Motor neuron (in vitro differentiated cells): ENCODE results near the gene TSSK6. TPM values are rescaled to one million over a fixed set of nuclear protein-coding genes. Genes with fewer than 3 reads are reported as not detected.
A peak's percentile ranks its signal among the peaks of the same experiment; 100 is the strongest.
"Not testable (repeated sequence)": the region's sequence is repeated elsewhere in the genome, so short reads cannot be mapped to it uniquely, and the experiment has no call there.

Experiments used
- ATAC-seq, 8 experiments: fragments of 200-7000 bp; cut with Tn5 transposase; replicated peaks in 6 of 8; 2 replicates each; pipeline ENCODE4 v1.8.0; 2021; ENCODE audit warnings: mild to moderate bottlenecking in 8 of 8, moderate library complexity in 8 of 8
- H3K27ac ChIP-seq, 2 donors: fragments of 250-450 bp; sonication (Bioruptor Pico); 2 replicates each; pipeline ENCODE4 v1.9.0; 2021; ENCODE audit warnings: antibody characterized with exemption in 2 of 2, mild to moderate bottlenecking in 2 of 2, moderate library complexity in 1 of 2
- H3K4me1 ChIP-seq, 2 donors: fragments of 250-450 bp; sonication (Bioruptor Pico); replicated peaks in 1 of 2; 2 replicates each; pipeline ENCODE4 v1.6.1; 2021; ENCODE audit warnings: antibody characterized with exemption in 2 of 2, mild to moderate bottlenecking in 2 of 2, moderate library complexity in 1 of 2
- H3K4me3 ChIP-seq, 5 donors: fragments of 250-450 bp; sonication (Bioruptor Pico); 2 replicates each; pipeline ENCODE4 v1.9.0; 2021; ENCODE audit warnings: antibody characterized with exemption in 5 of 5, mild to moderate bottlenecking in 5 of 5, moderate library complexity in 4 of 5
- WGBS, 10 experiments: fragments of 450-650 bp; shearing (Covaris generic); methylation state at CpG; one replicate each; pipeline ENCODE4 v1.0.0; 2022; 5-methylcytosine and 5-hydroxymethylcytosine counted together
- in situ Hi-C, 9 experiments: fragments of 400-800 bp; cut with MboI; loops; one replicate each; pipeline ENCODE4 v1.15.0; 2021; ENCODE audit warnings: low sequenced_read_pairs in 9 of 9, low pct_unique_long_range_greater_than_20kb in 2 of 9; ENCODE audit not compliant: unreplicated experiment in 9 of 9
- total RNA-seq, 8 experiments: library from RNA; unstranded; fragments of 300-600 nt; gene quantifications; 2 replicates each; pipeline versions ENCODE4 v1.2.3 to v1.2.4, GENCODE V29; 2022

Gene TSSK6
- total RNA-seq, 8 experiments from 2014 or later: 0.92 to 3.2 (median 2.0) TPM

- Histone ChIP-seq H3K4me1 (peaks cover 60 to 63% of the 10 kb centered on the region in 2 donors), H3K4me3 (no peak overlapping the region), H3K27ac (peak overlapping the region; percentile 89)
- WGBS, 10 experiments: 63 to 90% (median 82%) methylated on average over 2 to 6 of the region's 15 CpGs; no CpG with 5 or more reads in 6 of the 10 experiments
- no peak for ATAC-seq
- in situ Hi-C loops: loop anchor here in 5 of 9 experiments (25.0 kb wide), 4 partner anchors 99 to 349 kb away; partner anchors contain the start of genes MEF2B (in 1 of the 5) and TMEM161A (in 1 of the 5)
Observed at GRCh38 chr19:19486343-19487076, 28.8 kb downstream of the TSSK6 start.

DNA sequence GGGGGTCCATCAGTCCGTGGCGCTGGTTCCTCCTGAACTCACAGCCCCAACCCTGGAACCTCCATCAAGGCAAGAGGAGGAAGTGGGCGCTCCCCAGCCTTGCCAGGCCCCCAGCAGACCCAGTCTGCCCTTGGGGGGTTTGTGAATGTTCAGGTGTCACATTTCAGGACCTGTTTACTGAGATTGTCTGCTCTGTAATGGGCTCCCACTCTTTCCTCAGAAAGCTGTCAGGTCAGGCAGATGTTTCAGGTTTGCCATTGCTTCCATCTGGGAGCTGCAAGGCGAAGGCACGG lies 29.4 kb downstream of the TSSK6 start:
- Histone ChIP-seq H3K27ac (peak overlapping the region; percentile 89), H3K4me1 (peaks cover 60 to 63% of the 10 kb centered on the region in 2 donors), H3K4me3 (no peak overlapping the region)
- ATAC-seq: no peak
- WGBS, 10 experiments: 63 to 100% (median 92%) methylated on average over 2 to 3 of the region's 5 CpGs; no CpG with 5 or more reads in 7 of the 10 experiments
- in situ Hi-C loops: loop anchor here in 5 of 9 experiments (25.0 kb wide), 4 partner anchors 99 to 349 kb away; partner anchors contain the start of genes MEF2B (in 1 of the 5) and TMEM161A (in 1 of the 5)

DNA sequence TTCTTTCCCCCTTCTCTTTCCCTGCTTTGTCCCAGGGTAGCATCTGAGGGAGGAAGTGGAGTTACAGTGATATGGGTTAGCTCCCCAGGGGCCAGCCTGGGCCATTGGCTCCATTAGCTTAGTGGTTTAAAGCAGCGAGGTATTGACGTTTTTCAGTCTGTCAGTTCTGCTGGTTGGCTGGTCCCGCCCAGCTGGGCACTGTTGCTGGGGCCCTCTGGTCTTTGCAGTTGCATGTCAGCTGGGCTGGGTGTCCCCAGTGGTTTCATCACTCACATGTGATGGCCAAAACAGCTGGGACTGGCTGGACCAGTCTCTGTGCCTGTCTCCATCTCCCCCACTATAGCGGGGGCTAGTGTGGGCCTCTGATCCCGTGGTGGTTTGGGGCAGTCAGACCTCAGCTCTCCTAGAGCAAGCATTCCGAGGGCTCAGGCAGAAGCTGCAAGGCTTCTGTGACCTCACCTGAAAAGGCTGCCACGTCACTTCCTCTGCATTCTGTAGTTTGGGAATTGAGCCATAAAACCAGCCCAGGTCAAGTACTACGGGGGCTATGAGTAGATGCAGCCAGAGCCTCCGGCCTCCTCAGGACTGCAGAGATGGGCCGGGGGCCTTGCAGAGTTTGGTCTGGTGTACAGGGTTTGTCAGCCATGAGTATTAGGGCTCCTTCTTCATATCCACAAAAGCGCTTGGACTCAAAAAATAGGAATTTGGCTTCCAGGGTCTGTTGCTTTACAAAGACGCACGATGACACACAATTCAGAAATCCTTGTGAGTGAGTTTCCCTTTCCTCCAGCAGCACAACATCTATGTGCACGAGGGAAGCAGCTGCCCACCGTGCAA lies 30.0 kb downstream of the TSSK6 start:
- H3K27ac ChIP-seq: peak overlapping the region; percentile 89
- H3K4me3 ChIP-seq: no peak overlapping the region
- in situ Hi-C loops: loop anchor here in 5 of 9 experiments (25.0 kb wide), 4 partner anchors 98 to 348 kb away; partner anchors contain the start of genes MEF2B (in 1 of the 5) and TMEM161A (in 1 of the 5)
- WGBS, 10 experiments: 43 to 100% (median 78%) methylated on average over 1 to 9 of the region's 15 CpGs; no CpG with 5 or more reads in 4 of the 10 experiments
- peak in 7 of 8 experiments; percentile 13 to 54 (median 34) for ATAC-seq
- peaks cover 60 to 61% of the 10 kb centered on the region in 2 donors for H3K4me1 ChIP-seq

DNA sequence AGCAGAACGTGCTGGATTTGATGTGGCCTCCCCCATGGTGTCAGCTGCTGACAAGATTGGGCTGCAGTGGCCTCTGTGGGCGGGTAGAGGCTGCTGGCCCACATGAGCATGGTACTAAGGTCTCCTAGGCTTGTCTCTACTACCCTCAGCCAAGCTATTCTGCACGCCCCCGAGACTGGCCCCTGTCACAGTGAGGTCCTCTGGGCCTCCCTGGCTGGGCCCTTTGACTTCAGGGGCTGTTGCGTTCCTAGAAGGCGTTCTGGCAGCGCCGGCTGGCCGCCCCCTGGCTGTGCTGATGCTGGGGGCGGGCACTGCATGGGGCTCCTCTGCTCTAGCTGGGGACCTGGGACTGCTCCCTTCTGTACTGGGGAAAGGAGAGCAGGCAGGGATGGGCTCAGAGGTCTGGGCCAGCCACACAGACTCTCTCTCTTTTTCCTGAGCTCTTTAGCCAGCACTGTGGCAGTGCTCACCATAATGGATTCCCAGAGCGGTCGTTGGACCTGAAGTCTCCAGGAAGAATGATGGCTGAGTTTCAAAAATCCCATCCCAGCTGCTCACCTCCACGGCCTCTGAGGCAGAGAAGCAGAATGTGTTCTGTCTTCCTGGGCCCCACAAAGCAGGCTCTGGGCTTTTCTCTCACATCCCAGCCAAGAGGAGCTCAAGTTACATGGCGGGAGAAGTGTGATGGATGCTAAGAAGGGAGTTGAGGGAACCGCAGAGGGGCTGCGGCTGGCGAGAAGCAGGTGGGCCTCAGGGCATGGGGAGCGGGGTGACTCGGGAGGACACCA lies 32.3 kb downstream of the TSSK6 start:
- WGBS, 10 experiments: 50 to 100% (median 80%) methylated on average over 1 to 11 of the region's 19 CpGs; no CpG with 5 or more reads in 2 of the 10 experiments
- in situ Hi-C loops: loop anchor here in 5 of 9 experiments (25.0 kb wide), 4 partner anchors 96 to 346 kb away; partner anchors contain the start of genes MEF2B (in 1 of the 5) and TMEM161A (in 1 of the 5)

GRCh38 chr19:19480688-19481087 lies 34.7 kb downstream of the TSSK6 start:
- in situ Hi-C loops: loop anchor here in 5 of 9 experiments (25.0 kb wide), 4 partner anchors 93 to 343 kb away; partner anchors contain the start of genes MEF2B (in 1 of the 5) and TMEM161A (in 1 of the 5)
- no peak for ATAC-seq
- Histone ChIP-seq H3K4me1 (peaks cover 27 to 33% of the 10 kb centered on the region in 2 donors), H3K4me3 (no peak overlapping the region), H3K27ac (no peak overlapping the region)
- 50 to 100% (median 88%) methylated on average over 1 to 4 of the region's 5 CpGs; no CpG with 5 or more reads in 4 of the 10 experiments for WGBS, 10 experiments

More for the DNA sequence above, 32.3 kb downstream of the TSSK6 start:
- peak in 5 of 8 experiments; percentile 59 to 75 (median 67) for ATAC-seq
- Histone ChIP-seq H3K27ac (peak overlapping the region; percentile 64 to 74), H3K4me3 (no peak overlapping the region), H3K4me1 (peaks cover 37 to 40% of the 10 kb centered on the region in 2 donors)

DNA sequence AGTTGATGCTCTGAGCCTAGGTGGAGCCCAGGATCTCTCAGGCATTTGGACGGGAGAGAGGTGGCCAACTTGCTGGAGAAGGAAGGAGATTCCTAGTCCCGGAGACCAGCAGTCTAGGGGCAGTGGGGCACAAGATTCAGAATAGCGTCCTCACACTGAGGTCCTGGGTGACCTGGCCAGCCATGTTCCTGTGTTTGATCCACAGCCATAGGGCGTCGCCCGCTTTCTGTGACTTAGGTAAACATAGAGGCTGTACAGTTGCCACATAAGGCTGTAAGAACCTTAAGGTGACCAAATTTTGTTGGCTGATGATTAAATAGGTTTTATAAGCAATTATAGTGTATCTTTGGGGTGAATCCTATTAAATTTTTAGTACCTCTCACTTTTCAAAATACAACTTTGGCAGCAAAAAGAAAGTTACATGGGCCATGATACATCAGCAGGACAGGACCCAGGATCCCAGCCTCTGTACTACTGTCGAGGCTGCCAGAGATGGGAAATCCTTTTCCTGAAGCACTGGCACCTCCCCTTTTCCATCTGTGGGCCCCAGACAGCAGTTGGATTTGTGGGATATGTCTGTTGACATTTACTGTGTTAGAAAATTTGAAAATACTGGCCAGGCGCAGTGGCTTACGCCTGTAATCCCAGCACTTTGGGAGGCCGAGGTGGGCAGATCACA lies 37.5 kb downstream of the TSSK6 start:
- ATAC-seq: peak in 1 of 8 experiments; percentile 62
- Histone ChIP-seq H3K27ac (no peak overlapping the region), H3K4me3 (no peak overlapping the region), H3K4me1 (peaks cover 23 to 30% of the 10 kb centered on the region in 2 donors)
- 80 to 100% (median 94%) methylated on average over 2 to 6 of the region's 10 CpGs; no CpG with 5 or more reads in 3 of the 10 experiments for WGBS, 10 experiments
- in situ Hi-C loops: loop anchor here in 5 of 9 experiments (25.0 kb wide), 4 partner anchors 91 to 341 kb away; partner anchors contain the start of genes MEF2B (in 1 of the 5) and TMEM161A (in 1 of the 5)

DNA sequence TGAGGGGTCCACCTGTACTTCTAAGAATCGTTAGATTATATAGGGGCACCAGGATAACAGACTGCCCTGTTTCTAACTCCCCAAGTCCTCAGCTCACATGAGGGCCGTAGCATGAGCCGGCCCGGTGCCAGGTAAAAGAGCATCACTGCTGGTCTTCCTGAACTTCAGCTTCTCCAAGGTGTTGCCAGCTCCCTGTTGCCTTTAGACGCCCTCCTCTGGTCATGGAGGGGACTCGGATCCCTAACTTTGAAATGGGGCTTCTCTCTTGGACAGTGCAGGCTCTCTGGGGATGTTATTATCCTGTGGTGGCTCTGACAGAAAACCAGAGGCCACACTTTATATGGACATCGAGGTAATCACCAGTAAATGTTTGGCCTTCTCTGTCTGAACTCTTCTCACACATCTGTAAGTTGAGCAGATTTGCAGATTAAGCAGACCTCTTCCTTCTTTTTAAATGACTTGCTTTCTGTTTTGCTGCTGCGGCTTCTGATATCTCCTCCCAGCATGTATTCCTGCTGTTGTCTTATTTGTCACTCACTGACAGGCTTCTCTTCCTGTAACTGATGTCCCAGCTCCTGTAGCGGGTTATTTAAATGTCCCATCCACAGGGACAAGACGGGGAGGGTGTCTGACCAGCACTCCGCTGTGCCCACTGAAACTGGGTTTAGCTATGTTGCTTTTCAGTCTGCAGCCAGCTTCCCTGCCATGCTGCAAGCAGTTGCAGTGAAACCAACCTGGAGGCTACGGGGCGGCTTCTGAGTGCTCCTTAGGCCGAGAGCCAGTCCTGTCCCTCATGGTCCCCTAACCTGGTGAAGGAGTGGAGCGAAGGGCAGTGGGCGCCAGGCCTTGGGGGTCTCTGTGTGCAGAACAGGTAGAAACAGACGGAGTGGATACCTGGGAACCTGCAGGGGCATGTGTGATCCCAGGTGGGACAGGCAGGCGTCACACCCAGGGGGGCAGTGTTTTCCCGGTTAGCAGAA lies 39.2 kb downstream of the TSSK6 start:
- Histone ChIP-seq H3K4me3 (no peak overlapping the region), H3K27ac (peak overlapping the region; percentile 24 to 81), H3K4me1 (peaks cover 20 to 24% of the 10 kb centered on the region in 2 donors)
- peak in 6 of 8 experiments; percentile 34 to 63 (median 44) for ATAC-seq
- in situ Hi-C loops: loop anchor here in 5 of 9 experiments (25.0 kb wide), 4 partner anchors 89 to 339 kb away; partner anchors contain the start of genes MEF2B (in 1 of the 5) and TMEM161A (in 1 of the 5)
- WGBS, 10 experiments: 48 to 80% (median 60%) methylated on average over 2 to 10 of the region's 19 CpGs; no CpG with 5 or more reads in 1 of the 10 experiments

DNA sequence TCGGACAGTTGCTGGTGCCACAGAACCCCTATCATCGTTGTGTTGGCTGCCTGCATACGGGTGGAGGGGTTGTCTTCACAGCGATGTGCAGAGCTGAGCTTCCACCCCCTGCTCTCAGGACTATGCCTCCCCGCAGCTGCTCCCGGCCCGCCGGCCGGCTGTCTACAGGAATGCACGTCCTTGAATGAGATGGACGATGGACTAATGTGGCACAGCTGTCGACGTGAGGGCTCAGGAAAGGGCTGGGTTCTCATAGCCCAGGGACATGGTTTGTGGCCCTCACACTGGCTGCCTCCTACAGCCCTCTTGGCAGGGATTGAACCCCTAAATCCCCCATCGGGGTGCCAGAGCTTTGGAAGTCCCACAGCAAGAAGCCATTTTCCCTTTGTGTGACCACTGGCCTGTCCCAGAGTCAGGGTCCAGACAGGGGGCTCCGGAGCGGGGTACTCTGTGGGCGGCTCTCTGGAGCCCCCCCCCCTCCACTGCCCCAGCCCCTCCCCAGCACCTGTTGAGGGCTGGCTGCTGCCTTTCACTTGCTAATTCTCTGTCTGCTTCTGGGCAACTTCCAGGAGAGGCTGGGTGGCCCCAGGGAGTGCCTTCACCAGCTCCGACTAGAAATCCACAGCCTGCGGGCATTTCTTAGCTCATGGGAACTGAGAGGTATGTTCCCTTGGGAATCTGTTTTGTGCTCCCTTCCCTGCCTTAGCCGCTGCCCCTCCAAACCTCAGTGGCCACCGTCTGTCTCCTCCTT lies 40.2 kb downstream of the TSSK6 start:
- 6 to 69% (median 40%) methylated on average over 1 to 10 of the region's 21 CpGs; no CpG with 5 or more reads in 4 of the 10 experiments for WGBS, 10 experiments
- in situ Hi-C loops: loop anchor here in 5 of 9 experiments (25.0 kb wide), 4 partner anchors 88 to 338 kb away; partner anchors contain the start of genes MEF2B (in 1 of the 5) and TMEM161A (in 1 of the 5)
- Histone ChIP-seq H3K4me1 (peaks cover 20 to 24% of the 10 kb centered on the region in 2 donors), H3K27ac (peak overlapping the region; percentile 24 to 81), H3K4me3 (no peak overlapping the region)
- ATAC-seq: peak in 7 of 8 experiments; percentile 27 to 91 (median 89)

DNA sequence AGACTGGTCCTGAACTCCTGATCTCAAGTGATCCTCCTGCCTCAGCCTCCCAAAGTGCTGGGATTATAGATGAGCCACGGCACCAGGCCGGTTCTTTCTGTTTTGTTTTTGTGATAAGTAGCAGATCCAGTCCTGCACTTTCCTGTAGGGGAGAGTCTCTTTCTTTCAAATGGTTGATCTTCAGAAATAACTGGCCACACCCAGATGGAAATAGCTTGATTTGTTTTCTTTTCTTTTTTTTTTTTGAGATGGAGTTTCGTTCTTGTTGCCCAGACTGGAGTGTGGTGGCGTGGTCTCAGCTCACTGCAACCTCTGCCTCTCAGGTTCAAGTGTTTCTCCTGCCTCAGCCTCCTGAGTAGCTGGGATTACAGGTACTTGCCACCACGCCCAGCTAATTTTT lies 43.2 kb downstream of the TSSK6 start:
- H3K27ac ChIP-seq, in situ Hi-C loops, H3K4me3 ChIP-seq: not testable (repeated sequence)
- peak in 2 of 8 experiments; percentile 20 to 25 for ATAC-seq
- 53 to 100% (median 100%) methylated on average over 1 to 4 of the region's 5 CpGs; no CpG with 5 or more reads in 1 of the 10 experiments for WGBS, 10 experiments
- peaks cover 20 to 24% of the 10 kb centered on the region in 2 donors for H3K4me1 ChIP-seq

DNA sequence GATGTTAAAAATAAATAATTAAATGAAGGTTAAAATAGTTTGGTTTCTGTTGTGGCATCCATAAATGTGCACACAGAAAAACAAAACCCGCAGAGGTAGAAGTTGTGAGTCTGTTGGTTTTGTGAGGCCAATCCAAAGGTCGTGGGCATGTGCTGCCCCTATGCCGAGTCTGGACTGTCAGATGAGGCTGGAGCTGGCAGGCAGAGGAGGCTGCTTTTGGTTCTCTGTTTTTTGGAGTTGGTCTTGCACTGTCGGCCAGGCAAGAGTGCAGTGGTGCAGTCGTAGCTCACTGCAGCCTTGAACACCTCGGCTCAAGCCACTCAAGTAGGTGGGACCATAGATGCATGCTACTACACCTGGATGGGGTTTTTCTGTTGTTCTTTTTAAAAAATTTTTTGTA lies 43.7 kb downstream of the TSSK6 start:
- H3K27ac ChIP-seq: no peak overlapping the region
- no peak for ATAC-seq
- in situ Hi-C loops: no loop called here
- H3K4me1 ChIP-seq: peaks cover 20 to 24% of the 10 kb centered on the region in 2 donors
- no peak overlapping the region for H3K4me3 ChIP-seq
- WGBS, 10 experiments: 80 to 100% (median 89%) methylated on average over 1 to 5 of the region's 6 CpGs; no CpG with 5 or more reads in 2 of the 10 experiments
